HCT116 (cell line): ENCODE measurements around the gene SPIC.

Experiments used
- EZH2 ChIP-seq: fragments of 200-600 bp; sonication (generic); IDR thresholded peaks from 2 replicates; pipeline ENCODE4 v1.6.1; 2017; ENCODE audit warnings: antibody characterized with exemption, mixed run types
- POLR2A ChIP-seq: IDR thresholded peaks from 2 replicates; pipeline ENCODE4 v1.7.0; 2011; ENCODE audit warnings: borderline replicate concordance; ENCODE audit not compliant: insufficient read depth, insufficient read length; ENCODE audit errors: extremely low read depth
- TF ChIP-seq, protein P1 (sequence below), 3 experiments: fragments of 200-600 bp in 1 of 3; sonication (generic) in 1 of 3; IDR thresholded peaks in 2 of 3; conservative IDR thresholded peaks in 1 of 3; 2 replicates each; pipeline ENCODE4 v1.5.1; 2012 to 2017; ENCODE audit warnings: low read depth in 2 of 3, low read length in 2 of 3, antibody characterized with exemption in 1 of 3, borderline replicate concordance in 1 of 3, control low read depth in 1 of 3, mild to moderate bottlenecking in 1 of 3, mixed read lengths in 1 of 3, mixed run types in 1 of 3, moderate library complexity in 1 of 3; ENCODE audit not compliant: insufficient read depth in 1 of 3
- TF ChIP-seq, protein P2 (sequence below): IDR thresholded peaks from 2 replicates; pipeline ENCODE4 v1.6.1; 2012

DNA sequence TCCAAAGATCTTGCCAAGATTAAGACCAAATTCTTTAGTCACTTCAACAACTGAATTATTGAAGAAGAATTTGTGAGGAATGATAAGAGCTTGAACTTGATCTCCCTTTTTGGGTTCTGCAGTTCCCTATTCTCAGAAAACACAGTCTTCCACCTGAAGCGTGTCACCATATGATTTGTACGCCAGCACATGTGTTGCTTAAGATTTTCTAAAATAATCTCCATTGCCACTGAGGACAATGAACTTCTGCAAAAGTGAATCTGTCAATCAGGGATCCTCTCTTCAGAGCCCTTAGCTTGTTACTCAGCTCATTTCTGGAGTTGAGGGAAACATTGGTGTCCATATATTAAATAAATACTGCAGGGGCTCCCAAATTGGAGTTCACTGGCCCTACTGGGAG is 4.2 kb upstream of the SPIC start:
- TF ChIP-seq, protein P1, sequence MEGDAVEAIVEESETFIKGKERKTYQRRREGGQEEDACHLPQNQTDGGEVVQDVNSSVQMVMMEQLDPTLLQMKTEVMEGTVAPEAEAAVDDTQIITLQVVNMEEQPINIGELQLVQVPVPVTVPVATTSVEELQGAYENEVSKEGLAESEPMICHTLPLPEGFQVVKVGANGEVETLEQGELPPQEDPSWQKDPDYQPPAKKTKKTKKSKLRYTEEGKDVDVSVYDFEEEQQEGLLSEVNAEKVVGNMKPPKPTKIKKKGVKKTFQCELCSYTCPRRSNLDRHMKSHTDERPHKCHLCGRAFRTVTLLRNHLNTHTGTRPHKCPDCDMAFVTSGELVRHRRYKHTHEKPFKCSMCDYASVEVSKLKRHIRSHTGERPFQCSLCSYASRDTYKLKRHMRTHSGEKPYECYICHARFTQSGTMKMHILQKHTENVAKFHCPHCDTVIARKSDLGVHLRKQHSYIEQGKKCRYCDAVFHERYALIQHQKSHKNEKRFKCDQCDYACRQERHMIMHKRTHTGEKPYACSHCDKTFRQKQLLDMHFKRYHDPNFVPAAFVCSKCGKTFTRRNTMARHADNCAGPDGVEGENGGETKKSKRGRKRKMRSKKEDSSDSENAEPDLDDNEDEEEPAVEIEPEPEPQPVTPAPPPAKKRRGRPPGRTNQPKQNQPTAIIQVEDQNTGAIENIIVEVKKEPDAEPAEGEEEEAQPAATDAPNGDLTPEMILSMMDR (IDR thresholded peaks at IDR 0.05 in 2 of 3, conservative IDR thresholded peaks at IDR 0.05 in 1 of 3; ENCODE audit: borderline replicate concordance in 1 of 3, insufficient read depth in 1 of 3, low read depth in 2 of 3, low read length in 2 of 3) = no peak
- no peak for TF ChIP-seq EZH2
- no peak for TF ChIP-seq POLR2A
- TF ChIP-seq, protein P2, sequence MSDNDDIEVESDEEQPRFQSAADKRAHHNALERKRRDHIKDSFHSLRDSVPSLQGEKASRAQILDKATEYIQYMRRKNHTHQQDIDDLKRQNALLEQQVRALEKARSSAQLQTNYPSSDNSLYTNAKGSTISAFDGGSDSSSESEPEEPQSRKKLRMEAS = no peak
